GM12892 (cell line): ENCODE data around the gene SLC35G1. TPM values are rescaled to one million over a fixed set of nuclear protein-coding genes. Genes with fewer than 3 reads are reported as not detected.

Experiments used
- DNase-seq: peaks from one replicate; pipeline ENCODE4 v3.0.0; 2011; ENCODE audit not compliant: insufficient read length
- FAIRE-seq: peaks from 2 replicates; lab custom pipeline; 2011; peaks lifted over from hg19 to GRCh38; lab: Jason Lieb, UNC
- POLR2A ChIP-seq: IDR thresholded peaks from 2 replicates; pipeline ENCODE4 v1.6.1; 2011; ENCODE audit warnings: low read depth, low read length, control low read depth
- POLR2AphosphoS5 ChIP-seq: IDR thresholded peaks from 2 replicates; pipeline ENCODE4 v1.6.1; 2011; ENCODE audit warnings: low read depth, low read length, control low read depth
- TAF1 ChIP-seq: IDR thresholded peaks from 2 replicates; pipeline ENCODE4 v1.6.1; 2011; ENCODE audit warnings: low read depth, mild to moderate bottlenecking, control low read depth, low read length, borderline replicate concordance
- polyA plus RNA-seq: library from polyadenylated mRNA; unstranded; fragments of >200 nt; gene quantifications from one replicate; pipeline ENCODE4 v1.2.1, GENCODE V29; 2012; ENCODE audit warnings: missing spikeins, inconsistent platforms; ENCODE audit not compliant: missing spikeins

SLC35G1 gene, protein sequence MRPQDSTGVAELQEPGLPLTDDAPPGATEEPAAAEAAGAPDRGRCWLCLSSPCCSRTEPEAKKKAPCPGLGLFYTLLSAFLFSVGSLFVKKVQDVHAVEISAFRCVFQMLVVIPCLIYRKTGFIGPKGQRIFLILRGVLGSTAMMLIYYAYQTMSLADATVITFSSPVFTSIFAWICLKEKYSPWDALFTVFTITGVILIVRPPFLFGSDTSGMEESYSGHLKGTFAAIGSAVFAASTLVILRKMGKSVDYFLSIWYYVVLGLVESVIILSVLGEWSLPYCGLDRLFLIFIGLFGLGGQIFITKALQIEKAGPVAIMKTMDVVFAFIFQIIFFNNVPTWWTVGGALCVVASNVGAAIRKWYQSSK
- polyA plus RNA-seq, result 2.7 TPM

DNA sequence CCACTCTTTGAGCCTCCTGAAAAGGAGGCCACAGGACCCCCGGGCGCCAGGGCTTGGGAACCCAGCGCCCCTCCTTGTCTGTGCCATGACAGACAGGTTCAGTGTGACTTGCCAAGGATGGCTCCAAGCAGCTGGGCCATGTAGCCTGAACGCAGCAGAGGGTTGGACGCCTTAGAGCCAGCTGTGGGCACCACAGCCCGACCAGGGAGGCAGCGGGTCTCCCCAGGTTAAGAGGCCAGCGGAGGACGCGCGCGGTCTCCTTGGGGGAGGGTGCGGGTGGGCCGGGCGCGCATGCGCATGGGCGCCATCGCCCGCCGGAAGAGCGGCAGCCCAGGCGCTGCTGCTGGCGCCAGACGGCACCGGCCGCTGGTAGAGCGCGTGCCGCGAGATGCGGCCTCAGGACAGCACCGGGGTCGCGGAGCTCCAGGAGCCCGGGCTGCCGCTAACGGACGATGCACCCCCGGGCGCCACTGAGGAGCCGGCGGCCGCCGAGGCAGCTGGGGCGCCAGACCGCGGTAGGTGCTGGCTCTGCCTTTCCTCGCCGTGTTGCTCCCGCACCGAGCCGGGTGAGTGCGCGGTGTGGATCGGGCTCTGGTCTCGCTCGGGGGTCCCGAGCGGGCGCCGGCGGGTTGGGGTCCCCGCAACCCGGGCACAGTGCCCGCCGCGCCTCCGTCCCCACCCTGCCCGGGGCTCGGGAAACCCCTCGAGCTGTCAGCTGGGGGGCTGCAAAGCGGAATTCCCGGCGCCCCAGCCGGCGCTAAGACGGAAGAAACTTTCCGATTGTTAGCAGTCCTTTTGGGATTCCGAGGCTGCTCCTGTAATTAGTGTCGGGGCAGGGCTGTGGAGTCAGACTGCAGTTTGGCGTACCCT is at the start of gene SLC35G1:
Gene SLC35G1, plus strand, starts transcription at position 333 of the 870 bp plus-strand sequence. Its CDS starts 56 bp downstream, at position 389.
- TF ChIP-seq POLR2A, result peak; percentile 92
- TF ChIP-seq TAF1, result 0 out of 2 replicates have a peak, but pooled peaks have one; percentile 18
- TF ChIP-seq POLR2AphosphoS5, result peak; percentile 82; the same call in 1 of the 2 replicates
- FAIRE-seq, result peak; percentile 93
- DNase-seq, result peak; percentile 84

DNA sequence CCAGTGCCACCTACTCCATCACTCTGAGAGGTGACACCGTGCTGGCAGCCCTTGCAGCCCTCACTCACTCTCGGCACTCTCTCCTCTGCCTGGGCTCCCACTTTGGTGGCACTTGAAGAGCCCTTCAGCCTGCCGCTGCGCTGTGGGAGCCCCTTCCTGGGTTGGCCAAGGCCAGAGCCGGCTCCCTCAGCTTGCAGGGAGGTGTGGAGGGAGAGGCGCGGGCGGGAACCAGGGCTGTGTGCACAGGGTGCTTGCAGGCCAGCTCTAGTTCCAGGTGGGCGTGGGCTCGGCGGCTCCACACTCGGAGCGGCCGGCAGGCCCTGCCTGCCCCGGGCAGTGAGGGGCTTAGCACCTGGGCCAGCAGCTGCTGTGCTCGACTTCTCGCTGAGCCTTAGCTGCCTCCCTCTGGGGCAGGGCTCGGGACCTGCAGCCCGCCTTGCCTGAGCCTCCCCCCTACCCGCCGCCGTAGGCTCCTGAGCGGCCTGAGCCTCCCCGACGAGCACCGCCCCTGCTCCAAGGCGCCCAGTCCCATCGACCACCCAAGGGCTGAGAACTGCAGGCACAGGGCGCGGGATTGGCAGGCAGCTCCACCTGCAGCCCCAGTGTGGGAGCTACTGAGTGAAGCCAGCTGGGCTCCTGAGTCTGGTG is 48.7 kb upstream of the SLC35G1 start:
- no peak for TF ChIP-seq POLR2AphosphoS5
- no peak for TF ChIP-seq POLR2A
- TF ChIP-seq TAF1, result no peak
- DNase-seq (no peak), FAIRE-seq (no peak)

DNA sequence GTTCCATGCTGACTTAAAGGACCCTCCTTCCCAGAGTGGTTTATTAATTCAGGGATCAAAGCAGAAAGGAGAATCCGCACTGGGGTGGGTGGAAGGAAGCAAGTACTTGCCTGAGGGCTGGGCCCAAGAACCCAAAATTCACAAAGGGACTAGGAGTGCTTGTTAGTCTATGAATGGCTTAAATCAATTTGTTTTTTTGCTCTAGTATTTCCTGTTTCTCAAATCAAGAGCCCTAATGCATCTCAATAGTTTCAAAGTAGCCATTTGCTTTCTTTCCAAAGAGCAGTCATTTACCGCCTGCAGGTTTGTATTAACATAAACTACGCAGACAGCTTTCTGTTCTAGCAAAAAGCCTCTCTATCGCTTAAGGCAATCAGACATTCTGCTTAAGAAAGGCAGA is 44.2 kb upstream of the SLC35G1 start:
- TF ChIP-seq POLR2AphosphoS5 (no peak), POLR2A (no peak), TAF1 (no peak)
- FAIRE-seq, result no peak
- no peak for DNase-seq

DNA sequence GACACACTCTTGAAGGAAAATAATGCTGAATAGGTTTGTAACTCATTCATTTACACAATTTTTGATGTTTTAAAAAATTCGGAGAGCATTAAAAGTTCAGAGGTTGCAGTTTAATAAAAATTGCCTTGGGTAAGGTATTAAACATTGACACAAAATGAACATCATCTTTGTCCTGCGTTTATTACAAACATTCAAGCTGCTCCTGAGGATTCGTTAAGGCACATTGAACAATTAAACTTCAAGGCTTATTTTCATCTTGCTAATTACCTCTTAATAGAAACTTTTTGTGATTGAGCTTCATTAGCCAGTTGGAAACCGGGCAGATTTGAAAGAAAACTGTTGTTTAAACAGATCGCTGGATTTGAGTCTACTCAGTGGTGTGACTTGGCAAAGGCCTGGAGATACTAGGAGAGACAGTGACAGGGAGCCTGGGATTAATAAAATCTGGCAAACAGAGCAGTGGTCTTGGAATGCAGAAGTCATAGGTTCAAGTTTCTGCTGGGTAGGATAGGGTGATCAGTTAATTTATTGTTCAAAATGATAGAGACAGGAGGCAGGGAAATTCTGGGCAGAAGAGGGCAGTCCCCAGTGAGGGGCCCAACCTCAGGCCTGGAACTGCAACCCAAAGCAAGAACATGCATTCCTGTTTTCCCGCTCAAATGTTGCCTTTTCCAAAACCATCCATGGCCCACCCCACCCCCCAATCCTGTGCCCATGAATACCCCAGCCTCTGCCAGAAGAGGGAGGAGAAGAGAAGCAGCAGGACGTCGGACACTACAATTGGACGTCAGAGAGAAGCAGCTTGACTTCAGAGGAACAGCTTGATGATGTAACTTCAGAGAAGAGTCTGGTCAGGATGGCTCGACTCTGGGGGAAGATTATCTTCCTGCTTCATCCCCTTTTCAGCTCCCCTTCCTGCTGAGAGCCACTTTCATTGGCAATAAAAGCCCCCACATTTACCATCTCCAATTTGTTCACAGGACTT is 43.5 kb upstream of the SLC35G1 start:
- no peak for FAIRE-seq
- no peak for TF ChIP-seq TAF1
- no peak for TF ChIP-seq POLR2AphosphoS5
- TF ChIP-seq POLR2A, result no peak
- DNase-seq, result no peak

DNA sequence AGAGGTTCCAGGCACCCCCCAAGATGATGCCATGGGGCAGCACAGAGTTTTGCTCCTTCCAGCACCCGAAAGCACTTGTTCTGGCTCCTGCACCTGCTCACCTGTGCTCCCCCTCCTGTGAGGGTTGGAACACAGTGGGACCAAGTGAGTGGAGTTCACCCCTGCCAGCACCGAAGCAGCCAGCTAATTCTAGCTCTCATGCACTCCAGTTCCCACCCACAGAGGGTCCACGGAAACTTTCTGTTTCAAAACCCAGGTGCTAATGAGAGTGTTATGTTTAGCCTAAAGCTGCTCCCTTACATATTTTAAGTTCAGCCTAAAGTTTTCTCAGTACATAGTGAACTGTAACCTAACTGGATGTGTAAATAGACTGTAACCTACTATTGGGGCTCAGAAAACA is 42.6 kb upstream of the SLC35G1 start:
- TF ChIP-seq POLR2A (no peak), TAF1 (no peak), POLR2AphosphoS5 (no peak)
- no peak for FAIRE-seq

DNA sequence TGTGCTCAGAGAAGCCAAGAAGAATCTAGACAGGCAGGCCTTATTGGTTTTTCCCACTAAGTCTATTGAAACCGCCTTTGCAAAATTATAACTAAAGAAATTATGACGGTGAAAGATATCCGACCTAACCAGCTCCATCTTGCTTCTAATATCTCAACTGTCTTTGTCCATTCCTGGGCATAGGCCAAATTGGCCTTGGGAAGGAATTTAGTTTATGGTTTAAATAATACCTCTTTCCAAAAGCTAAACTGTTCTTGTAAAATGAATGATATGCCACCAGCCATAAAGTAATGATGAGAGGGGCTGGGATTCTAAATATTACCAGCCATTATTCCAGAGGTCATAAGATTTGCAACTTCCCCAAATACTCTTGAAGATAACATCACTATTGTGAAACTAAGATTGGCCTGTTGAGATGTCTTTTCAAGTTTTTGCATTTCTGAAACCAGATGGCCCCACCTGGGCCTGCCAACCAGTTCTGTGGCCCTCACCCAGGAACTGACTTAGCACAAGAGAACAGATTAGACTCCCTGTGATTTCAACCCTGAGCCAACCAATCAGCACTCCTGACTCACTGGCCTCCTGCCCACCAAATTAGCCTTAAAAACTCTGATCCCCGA is 41.2 kb upstream of the SLC35G1 start:
- TF ChIP-seq TAF1 (no peak), POLR2A (no peak), POLR2AphosphoS5 (no peak)
- FAIRE-seq (no peak), DNase-seq (no peak)

More for the DNA sequence above, 42.6 kb upstream of the SLC35G1 start:
- no peak for DNase-seq

DNA sequence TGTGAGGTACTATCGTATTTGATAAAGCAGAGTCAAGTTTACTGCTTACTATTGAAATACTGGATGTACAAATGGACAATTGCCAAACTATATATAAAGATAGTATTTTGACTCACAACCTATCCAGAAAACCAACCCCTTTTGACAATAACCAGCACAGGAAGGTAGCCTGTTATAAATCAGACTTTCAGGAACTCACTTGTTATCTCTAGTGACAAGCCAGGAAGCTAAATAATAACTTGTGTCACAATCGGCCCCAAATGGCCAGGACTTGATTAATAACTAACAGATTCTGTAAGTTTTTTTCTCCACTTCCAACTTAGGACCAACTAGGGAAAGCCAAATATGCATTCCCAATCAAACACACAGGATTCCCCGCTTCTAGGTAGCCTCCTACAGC is 38.8 kb upstream of the SLC35G1 start:
- TF ChIP-seq POLR2A, result no peak
- TF ChIP-seq POLR2AphosphoS5, result no peak
- TF ChIP-seq TAF1, result no peak
- no peak for FAIRE-seq
- no peak for DNase-seq

DNA sequence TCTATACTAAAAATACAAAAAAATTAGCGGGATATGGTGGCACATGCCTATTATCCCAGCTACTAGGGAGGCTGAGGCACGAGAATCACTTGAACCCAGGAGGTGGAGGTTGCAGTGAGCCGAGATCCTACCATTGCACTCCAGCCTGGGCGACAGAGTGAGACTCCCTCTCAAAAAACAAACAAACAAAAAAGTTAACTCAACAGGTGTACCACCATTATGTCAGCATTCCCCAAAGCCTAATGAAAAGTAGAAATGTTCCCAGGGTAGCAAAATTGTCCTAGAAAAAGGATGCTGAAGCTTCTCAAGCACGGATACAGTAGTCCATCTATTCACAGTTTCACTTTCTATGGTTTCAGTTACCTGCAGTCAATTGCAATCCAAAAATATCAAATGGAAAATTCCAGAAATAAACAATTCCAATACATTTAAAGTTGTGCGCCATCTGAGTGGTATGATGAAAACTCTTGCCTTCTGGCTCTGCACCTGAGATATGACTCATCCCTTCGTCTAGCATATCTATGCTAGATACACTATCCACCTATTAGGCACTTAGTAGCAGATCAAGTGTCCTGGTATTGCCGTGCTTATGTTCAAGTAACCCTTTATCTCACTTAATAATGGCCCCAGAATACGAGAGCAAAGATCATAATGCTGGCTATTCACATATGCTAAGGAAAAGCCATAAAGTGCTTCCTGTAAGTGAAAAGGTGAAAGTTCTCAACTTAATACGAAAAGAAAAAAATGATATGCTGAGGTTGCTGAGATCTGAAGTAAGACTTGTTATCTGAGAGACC is 37.2 kb upstream of the SLC35G1 start:
- TF ChIP-seq TAF1 (no peak), POLR2AphosphoS5 (no peak), POLR2A (no peak)
- FAIRE-seq (no peak), DNase-seq (no peak)

DNA sequence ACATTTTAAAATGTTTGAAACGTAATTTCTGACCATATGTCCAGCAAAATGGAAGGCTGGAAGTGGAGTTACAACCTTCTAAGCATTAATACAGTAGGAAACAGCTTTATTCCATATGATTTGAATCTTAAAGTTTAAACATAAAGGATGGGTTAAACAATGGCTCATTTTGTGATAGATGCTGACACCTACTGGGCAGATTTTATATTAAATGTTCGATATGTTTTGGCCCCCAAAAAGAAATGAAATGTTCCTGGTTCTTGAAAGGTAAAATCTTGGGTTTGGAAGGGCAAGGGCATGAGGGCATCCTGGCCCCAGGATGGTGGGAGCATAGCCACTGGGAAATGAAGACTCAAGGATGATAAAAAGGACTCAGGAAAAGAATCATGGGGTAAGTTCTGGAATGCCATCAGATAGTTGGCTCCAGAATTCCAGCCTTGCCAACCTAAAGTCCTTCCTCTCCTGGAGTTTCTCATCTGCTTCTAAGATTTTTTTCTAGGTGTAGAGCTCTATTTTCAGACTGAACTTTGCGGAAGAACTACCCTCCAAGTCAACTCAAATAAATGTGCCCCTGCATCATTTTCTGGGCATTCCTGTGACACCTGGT is 34.6 kb upstream of the SLC35G1 start:
- DNase-seq (no peak), FAIRE-seq (no peak)
- TF ChIP-seq POLR2A (no peak), TAF1 (no peak), POLR2AphosphoS5 (no peak)
